ENCODE results near the gene ATP6V0E2.

DNA sequence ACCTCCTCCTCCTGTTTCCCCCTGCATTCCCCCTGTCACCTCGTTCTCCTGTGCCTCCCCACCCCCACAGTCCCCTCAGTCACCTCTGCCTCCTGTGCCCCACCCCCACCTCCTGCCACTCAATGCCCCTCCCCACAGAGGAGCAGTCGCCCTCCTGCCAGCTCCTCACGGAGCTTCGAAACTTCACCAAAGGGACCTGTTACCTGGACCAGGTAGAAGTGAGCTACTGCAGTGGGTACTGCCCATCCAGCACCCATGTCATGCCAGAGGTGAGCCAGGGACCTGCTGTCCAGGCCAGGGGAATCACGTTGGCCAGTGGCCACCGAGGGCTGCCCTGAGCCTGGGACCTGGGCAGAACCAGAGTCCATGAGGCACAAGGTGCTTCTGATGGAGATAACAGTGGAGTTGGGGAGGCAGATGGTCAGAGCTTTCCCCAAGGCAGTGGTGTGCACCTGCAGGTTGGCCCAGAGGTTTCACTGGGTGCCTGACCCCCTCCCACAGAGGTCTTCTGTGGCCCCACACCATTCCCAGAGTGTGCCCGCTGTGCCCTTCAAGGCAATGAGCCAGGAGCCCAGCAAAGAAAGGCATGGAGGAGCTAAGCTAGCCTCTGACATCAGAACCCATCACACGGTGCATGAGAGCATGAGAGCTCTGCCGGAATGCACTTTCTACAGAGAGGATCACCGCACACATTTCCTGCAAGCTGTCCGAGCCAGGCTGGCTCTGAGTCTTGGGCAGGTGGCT is 42.6 kb upstream of the ATP6V0E2 start:
- TF ChIP-seq CTCF (IDR thresholded peaks at IDR 0.05; ENCODE audit: low read depth, low read length) (no peak), EZH2phosphoT487 (IDR thresholded peaks at IDR 0.05; ENCODE audit: low read depth) (no peak)
